Stimulated activated CD4-positive, alpha-beta T cell treated with anti-CD3 and anti-CD28 coated beads, Interleukin-2, amount 100 ng/mL, for 48 hours (primary cell): ENCODE results near the gene ENAM.
"Not testable (repeated sequence)": the region's sequence is repeated elsewhere in the genome, so short reads cannot be mapped to it uniquely, and the experiment has no call there.

ENCODE experiments used
- DNase-seq, 2 donors: peaks; one replicate each; pipeline ENCODE4 v3.0.0-alpha.2; 2020

Gene ENAM

DNA sequence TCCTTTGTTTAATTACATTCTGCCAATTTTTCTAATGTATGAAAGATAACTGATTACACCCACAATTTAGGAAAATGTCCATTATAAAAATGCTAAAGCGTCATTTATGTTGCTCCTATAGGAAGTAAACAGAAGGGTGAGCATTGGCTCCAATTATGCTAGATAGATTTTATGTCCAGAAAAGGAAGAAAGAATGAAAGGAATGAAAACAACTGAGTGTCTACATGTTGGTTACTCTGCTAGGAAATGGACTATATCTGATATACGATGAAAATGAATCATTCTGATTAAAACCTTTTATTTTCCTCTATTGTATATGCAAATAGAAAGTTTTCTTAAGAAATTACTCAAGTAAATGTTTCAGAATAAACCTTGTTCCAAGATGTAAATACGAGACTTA, 1.6 kb downstream of the ENAM start:
- DNase-seq, result no peak

DNA sequence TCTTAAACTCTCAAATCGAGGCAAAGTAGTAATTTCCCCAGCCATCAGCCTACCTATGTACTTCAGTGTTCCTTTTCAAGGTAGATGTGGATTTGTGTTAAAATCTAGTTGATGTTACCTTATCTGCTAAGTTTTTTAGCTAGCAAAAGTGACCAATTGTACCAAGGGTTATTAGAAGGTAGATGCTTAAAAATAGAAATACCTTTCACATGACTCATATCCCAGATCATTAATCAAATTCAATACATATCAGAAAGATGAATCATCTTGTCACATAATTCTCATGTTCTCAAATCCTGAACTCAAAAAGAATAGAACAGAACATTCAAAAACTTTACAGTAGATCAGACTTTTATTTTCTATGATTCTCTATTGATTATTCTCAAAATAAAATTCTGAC, 3.5 kb downstream of the ENAM start:
- no peak for DNase-seq

DNA sequence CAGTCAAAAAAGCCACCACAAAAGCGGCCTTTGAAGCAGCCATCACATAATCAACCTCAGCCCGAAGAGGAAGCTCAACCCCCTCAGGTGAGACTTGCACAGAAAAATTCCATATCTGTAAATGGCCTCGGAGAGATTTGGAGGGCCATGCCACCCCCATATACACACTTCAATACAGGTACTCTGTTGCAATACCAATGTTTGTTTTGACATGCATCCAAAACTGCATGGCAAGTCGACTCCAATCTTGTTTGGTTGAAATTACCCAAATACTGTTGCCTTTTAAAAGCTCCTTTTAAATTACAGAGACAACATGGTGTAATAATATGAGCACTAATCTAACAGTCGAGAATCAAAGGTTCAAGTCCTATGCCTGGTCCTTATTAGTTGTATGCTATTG, 5.9 kb downstream of the ENAM start:
- no peak for DNase-seq

DNA sequence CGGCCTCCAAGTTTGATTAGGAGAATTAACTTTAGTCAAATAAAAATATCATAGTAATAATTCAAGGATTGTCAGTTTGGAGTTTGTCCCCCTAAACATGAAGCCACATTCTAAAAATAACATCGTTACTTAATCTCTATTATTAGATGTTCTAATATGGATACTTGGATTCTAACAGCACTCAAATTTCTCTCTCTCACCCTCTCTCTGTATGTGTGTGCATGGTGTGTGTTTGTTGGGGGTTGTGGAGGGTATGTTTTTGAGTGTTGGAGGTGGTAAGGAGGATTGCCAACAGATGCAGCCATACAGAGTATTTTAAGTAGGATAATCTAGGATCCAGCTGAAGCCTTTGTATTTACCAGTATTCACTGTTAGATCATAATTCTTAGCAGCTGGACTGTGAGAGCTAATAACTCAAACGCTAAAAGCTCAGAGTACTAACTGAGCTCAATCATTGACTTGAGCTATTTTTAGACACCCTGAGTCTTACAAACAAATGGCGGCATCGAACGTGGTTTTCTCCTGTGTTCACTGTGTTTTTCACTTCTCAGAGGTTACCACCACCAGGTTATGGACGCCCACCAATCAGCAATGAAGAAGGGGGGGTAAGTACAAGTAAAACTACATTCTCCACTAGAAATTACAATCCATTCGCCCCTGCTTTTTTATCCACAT, 8.8 kb downstream of the ENAM start:
- no peak for DNase-seq

DNA sequence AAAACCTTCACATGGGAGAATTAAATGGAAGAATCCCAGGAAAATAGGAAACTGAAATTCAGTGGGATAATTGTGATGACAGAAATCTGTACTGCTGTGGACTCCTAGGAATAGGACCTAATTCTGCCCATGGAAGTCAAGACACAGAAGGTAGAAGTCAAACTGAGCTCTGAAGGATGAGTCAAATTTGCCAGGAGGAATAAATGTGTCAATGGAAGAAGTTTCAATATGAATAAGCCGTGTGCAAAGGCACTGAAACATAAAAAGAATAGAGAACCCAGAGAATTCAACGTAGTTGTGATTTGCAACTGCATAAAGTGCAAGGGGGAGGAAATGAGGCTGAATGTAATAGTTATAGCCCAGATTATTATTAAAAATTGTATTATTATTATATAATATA, 11.6 kb downstream of the ENAM start:
- no peak for DNase-seq

DNA sequence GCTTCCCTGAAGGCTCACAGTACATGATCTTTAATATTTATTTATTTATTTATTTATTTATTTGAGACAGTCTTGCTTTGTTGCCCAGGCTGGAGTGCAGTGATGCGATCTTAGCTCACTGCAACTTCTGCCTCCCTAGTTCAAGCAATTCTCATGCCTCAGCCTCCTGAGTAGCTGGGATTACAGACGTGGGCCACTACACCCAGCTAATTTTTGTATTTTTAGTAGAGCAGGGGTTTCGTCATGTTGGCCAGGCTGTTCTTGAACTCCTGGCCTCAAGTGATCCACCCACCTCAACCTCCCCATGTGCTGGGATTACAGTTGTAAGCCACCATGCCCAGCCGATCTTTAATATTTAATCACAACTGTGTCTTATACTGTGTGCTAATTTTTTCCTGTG, 22.2 kb downstream of the ENAM start:
- not testable (repeated sequence) for DNase-seq

DNA sequence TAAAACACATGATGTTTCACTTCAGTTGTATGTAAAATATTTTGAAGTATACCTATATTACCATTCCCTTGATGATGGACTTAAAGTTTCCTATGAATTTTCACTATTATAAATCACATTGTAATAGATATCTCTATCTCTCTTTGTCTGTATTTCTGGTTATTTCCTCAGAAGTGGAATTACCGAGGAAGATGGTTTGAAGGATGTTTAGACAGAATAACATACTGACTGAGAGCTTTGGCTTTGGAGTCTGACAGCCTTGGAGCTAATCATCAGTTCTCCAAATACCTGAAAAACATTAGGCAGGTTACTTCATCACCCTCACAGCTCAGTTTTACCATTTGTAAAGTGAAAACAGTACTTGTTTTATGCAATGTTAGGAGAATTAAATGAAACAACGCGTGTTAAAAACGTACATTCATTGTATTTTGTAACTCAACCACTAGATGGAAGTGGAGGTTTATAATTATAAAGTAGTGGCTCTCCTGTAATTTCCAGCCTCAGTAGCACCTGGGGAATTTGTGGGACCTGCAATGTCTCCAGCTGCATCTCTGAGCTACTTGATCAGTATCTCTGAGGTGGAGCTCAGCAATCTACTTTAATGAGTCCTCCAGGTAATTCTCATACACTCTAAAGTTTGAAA, 23.4 kb downstream of the ENAM start:
- no peak for DNase-seq

DNA sequence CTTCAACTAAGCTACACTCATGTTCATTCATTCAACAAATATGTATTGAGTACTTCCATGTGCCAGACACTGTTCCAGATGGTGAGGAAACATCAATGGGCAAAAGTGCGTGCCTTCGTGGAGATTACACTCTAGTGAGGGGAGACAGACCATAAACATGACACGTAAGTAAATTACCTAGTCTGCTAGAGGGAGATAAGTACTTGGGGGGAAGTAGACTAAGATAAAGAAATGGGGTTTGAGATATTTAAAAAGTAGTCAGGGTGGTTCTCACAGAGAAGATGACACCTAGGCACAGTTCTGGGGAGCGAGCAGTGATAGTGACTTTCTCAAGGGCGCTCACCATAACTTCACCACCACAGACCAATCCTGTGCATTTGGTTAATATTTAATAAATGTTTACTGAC, 26.1 kb downstream of the ENAM start:
- DNase-seq, result no peak

DNA sequence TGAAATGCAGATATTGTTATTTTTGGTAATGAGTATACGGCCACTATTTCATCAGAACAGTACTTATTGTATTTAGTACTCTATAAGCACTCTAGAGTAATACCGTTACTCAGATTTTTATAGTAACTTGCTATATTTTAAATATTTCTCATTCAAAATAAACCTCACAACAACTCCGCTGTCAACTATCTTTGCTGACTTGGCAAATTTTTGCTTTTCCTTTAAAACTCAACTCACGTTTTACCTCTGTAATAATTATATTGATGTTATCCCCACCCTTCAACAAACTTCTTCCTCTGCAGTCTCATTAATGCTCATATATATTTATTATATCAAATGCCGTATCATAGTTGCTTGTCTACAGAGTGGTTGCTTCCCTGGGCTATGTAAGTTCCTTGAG, 28.8 kb downstream of the ENAM start:
- DNase-seq, result no peak

DNA sequence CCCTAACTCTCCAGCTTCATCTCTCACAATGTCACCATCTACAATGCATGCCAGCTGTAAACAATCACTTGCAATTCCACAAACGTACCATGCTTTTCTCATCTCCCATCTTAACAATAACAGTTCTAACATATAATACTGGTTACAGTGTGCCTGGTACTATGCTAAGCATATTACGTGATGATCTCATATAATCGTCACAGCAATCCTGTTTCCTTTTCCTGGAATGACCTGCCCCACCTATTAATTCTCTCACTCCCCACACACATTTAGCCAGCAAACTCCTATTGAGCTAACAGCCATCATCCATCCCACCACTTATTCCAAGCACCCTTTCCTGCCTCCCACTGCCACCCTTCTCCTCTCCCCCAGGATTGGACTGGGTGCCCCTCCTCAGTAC, 29.9 kb downstream of the ENAM start:
- DNase-seq, result no peak

DNA sequence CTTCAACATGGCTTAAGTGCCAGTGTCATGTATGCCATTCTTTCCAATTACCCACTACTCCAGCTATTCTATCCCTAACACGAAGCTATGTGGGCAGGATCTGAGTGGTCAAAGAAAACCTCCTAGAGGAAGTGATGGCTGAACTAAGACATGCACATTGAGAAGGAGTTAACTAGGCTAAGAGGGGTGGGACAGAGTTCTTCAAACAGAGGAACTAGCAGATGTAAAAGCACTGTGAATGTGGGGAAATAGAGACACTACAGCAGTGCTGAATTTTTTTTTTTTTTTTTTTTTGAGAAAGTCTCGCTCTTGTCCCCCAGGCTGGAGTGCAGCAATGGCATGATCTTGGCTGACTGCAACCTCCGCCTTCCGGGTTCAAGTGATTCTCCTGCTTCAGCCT, 31.6 kb downstream of the ENAM start:
- no peak for DNase-seq

DNA sequence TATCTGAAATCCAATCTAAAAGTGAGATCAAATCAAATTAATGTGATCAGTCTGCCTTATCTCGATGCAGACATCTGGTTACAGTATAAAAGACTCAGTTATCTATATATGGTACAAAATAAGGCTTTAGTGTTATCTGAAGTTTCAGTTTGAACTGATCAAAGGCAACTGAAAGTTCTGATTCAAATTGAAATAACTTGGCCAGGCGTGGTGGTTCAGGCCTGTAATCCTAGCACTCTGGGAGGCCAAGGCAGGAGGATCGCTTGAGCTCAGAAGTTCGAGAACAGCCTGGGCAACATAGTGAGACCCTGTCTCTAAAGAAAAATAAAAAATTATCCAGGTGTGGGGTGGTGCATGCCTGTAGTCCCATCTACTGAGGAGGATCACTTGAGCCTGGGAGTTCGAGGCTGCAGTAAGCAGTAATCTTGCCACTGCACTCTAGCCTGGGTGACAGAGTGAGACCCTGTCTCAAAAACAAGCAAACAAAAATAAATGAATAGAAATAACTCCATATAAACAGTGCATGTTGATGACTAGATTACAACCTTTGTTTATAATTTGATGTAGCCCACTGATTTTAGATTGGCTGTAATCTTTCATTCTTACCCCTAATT, 32.9 kb downstream of the ENAM start:
- not testable (repeated sequence) for DNase-seq

DNA sequence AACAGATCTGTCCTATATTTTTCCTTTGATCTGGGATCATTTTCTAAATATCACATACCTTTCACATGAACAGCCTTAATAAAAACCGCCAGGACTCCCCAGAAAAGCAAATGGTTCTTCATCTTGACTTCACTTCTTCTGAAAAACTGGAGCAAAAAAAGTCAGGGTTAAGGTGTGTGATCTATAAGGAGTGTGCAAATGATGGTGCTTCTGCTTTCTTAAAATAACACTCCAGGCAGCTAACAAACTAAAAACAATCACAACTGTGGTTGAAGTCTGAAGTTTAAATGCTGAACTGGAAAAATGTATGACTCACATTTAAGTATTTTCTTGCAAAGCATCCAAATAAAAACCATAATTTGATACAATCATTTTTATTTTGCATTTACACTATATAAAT, 37.8 kb downstream of the ENAM start, which contains the start of gene JCHAIN:
Gene JCHAIN (minus strand): TSS at position 140 of the 400 bp plus-strand sequence. CDS start 18 bp downstream, at position 122.
- DNase-seq, result no peak

DNA sequence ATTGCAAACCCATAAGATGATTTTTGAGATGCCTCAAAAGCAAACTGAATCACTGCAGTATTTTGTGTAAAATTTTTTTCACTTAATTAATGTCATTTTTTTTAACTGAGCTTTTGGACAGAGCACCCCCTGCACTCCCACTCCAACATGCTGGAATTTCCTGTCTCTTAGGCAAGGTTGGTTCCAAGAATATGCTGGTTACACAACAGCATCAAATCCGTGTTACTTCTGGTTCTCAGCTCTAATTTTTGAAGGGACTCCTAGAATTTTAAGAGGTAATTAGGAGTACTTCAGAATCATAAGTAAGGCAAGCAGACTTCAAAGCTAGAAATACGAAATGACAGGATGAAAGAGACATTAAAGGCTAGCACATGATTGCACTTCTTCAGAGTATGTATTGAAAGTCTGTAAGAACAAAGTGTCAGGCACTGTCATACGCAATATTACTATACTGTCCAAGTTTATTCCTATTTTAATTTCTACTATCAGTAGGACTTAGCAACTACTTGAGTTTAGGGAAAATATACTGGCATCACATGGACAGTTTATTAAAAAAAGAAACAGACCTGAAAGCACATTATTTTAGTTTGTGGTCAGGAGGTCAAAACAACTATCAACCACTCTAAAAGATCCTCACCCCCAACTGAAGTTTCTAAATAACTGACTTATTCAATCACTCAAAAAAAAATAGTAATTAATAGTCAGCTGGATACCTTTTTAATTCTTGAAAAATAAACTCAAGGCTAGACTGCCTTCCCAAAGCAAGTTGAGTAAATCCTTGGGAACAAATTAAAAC, 39.4 kb downstream of the ENAM start:
- DNase-seq, result no peak

DNA sequence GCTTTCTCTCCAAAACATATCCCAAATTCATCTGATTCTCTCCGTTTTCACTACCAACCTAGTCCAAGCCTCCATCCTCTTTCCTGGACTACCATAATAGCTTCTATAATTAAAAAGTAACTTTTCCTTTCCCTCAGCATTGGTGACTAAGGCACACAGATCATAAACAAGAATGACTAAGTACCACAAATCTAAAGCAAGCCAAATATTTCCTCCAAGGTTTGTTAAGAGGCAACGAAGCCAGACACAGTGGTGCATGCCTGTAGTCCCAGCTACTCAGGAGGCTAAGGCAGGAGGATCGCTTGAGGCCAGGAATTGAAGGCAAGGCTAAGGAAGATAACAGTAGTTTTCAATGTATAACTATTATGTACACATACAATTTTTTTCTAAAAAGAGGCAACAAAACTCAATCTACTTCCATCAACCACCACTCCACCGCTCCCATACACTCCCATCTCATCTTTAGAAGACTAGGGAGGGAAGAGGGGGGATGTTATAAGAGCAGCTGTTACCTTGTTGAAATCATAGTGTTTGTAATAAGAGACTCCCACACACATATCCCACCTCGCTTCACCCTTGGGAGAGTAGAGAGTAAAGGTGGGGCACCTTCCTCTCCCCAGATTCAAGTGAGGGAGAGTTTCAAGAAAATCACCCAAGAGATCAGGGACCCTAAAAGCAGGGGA, 41.9 kb downstream of the ENAM start:
- no peak for DNase-seq

DNA sequence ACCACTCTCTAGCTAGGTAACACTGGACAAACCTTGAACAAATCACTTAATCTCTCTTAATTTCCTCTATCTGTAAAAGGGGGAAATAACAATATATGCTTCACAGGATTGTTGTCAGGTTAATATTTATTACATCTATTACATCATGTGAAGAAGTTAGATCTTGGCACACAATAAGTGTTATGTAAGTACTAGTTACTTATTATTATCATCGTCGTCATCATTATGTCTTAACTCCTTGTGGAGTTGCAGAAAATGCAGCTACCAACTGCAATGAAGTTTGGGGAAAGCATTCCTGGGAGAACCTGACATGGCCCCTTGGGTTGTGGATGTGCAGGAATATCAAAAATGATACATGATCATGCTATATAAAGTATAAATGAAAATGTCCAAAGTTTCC, 42.5 kb downstream of the ENAM start:
- no peak for DNase-seq

DNA sequence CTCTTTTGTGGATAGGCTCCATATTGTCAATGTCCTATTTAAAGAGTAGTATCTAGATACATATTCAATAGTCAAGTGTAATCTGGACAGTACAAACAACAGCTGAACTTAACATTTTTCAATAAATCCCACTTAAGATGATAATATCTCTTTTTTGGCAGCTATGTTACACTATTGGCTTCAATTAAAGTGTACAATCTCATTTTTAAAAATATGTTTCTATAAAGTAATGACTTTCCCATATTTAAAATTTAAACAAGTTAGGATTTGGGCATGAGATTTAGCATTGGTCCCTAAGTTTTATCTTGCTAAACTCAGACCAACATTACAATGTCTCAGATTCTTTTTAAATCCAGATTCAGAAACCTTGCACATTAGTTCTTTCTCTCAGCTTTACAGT, 45.6 kb downstream of the ENAM start:
- no peak for DNase-seq

DNA sequence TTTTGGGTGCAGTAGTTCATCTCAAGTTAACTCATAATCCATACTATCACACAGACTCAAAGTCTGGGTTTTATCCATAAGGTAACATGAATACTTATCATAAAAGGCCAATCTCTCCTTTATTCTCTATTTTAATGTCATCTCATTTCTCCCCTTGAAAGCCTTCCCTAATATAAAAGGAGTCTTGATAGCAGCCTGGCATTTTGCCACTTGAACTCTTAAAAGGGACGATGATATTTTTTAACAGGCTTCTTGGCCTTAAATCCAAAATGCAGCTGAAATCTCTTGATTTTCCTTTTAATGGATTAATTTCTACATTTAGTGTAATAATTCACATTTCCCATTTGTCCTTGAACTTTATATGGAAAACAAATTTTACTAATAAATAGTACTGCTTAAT, 46.2 kb downstream of the ENAM start:
- DNase-seq, result no peak

DNA sequence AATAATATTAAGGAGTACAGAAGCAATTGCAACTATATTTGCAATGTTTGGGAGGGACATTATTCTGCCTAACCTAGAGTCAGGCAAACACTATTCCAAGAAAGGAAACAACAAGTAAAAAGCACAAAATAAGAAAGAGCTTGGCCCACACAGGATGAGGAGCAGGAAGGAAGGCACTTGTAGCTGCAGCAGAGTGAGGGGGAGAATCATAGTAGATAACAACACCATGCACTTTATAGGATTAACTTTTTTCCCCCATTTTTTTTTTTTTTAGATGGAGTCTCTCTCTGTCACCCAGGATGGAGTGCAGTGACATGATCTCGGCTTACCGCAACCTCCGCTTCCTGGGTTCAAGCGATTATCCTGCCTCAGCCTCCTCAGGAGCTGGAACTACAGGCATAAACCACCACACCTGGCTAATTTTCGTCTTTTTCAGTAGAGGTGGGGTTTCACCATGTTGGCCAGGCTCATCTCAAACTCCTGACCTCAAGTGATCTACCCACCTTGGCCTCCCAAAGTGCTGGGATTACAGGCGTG, 48.1 kb downstream of the ENAM start:
- no peak for DNase-seq

DNA sequence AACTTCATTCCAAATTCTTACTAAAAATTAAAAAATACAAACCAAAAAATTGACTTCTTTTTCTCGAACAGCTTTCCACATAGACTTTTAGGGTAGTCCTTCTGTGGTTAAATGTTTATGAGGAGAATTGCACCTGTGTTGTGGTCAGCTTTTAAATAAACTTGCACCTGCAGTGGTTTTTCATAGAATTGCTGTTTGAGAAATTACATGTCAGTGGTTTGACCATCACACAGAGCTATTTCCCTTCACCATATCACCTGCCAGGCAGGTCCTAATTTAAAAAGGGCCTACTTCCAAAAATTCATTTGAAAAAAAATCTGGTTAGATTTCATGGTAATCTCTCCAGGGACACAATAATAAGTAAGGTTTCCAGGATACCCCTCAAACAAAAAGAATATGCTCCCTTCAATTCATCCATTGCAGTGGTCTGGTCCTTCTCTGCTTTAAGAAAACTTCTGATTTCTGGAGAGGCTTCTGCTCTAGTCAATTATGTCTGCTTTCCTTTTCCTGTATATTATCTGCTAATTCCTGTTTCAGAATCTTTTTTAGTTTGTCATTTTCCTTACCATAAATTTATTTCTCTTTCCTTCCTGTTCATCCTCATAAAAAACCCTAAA, 49.9 kb downstream of the ENAM start:
- DNase-seq, result no peak

DNA sequence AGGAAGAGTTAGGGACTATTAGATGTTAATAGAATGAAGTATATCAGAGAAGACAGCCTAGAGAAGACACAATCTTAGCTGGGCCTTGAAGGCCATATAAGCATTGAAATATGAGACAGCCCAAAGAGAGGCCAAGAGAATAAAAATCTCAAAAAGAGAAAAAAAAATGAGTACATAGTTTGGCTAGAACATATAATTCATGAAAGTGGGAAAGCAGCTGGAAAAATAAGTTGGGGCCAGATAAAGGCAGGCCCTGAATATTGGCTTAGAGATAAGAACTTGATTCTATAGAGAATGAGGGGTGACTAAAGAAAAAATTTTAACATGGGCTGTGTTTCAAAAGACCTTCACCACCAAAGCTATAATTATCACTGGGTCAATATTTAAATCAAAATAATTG, 52.4 kb downstream of the ENAM start:
- no peak for DNase-seq

DNA sequence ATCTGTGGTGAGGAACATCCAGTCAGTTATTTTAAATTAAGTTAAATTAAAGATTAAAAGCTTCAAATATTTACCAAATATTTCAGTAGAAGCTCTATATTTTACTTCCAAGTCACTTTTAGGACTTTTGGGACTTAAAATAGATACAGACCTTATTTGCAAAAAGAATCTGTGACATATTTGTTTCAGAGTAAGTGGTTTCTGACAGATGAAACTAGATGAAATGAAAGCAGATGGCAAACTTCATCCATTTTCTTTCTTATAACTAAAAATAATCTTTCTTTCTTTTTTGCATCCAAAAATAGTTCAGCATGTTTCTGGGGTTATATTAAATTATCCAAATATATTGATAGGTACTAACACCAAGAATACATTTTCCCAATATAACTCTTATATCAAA, 53.2 kb downstream of the ENAM start:
- DNase-seq, result no peak
